Neural progenitor cell (in vitro differentiated cells): ENCODE results near the gene NCKAP5. TPM values are rescaled to one million over a fixed set of nuclear protein-coding genes. Genes with fewer than 3 reads are reported as not detected.

Source experiments
- DNase-seq: peaks from one replicate; pipeline ENCODE4 v3.0.0-alpha.2; 2016; ENCODE audit warnings: low spot score
- H2AFZ ChIP-seq: fragments of 200-600 bp; sonication (generic); replicated peaks from 2 replicates; pipeline ENCODE4 v1.6.1; 2016; ENCODE audit warnings: antibody characterized with exemption
- H3F3A ChIP-seq: fragments of 200-600 bp; sonication (generic); 2 replicates; pipeline ENCODE4 v1.6.1; 2016; ENCODE audit warnings: antibody characterized with exemption, low read depth
- H3K27ac ChIP-seq: fragments of 200-600 bp; sonication (generic); 2 replicates; pipeline ENCODE4 v1.5.1; 2016; ENCODE audit warnings: mild to moderate bottlenecking
- H3K27me3 ChIP-seq: fragments of 200-600 bp; sonication (generic); 2 replicates; pipeline ENCODE4 v1.6.1; 2016; ENCODE audit warnings: mild to moderate bottlenecking, moderate library complexity
- H3K36me3 ChIP-seq: fragments of 200-600 bp; sonication (generic); 2 replicates; pipeline ENCODE4 v1.5.1; 2016
- H3K4me1 ChIP-seq: fragments of 200-600 bp; sonication (generic); 2 replicates; pipeline ENCODE4 v1.6.1; 2016; ENCODE audit warnings: mixed run types
- H3K4me2 ChIP-seq: fragments of 200-600 bp; sonication (generic); 2 replicates; pipeline ENCODE4 v1.6.1; 2016
- H3K4me3 ChIP-seq: fragments of 200-600 bp; sonication (generic); 2 replicates; pipeline ENCODE4 v1.5.1; 2016
- H3K79me2 ChIP-seq: fragments of 200-600 bp; sonication (generic); 2 replicates; pipeline ENCODE4 v1.6.1; 2016; ENCODE audit warnings: low read depth
- H3K9ac ChIP-seq: fragments of 200-600 bp; sonication (generic); 2 replicates; pipeline ENCODE4 v1.6.1; 2016
- H3K9me3 ChIP-seq: fragments of 200-600 bp; sonication (generic); 2 replicates; pipeline ENCODE4 v1.5.1; 2016; ENCODE audit warnings: low read depth
- H4K20me1 ChIP-seq: fragments of 200-600 bp; sonication (generic); 2 replicates; pipeline ENCODE4 v1.6.1; 2016; ENCODE audit warnings: low read depth
- H3K27ac Mint-ChIP-seq: 3 replicates; pipeline ENCODE4 v1.8.0; 2021; ENCODE audit warnings: mixed read lengths
- H3K27me3 Mint-ChIP-seq: 2 replicates; pipeline ENCODE4 v1.8.0; 2022; ENCODE audit warnings: low read depth, mild to moderate bottlenecking, inconsistent platforms, moderate library complexity, mixed read lengths; ENCODE audit not compliant: insufficient read depth
- H3K36me3 Mint-ChIP-seq: 3 replicates; pipeline ENCODE4 v1.8.0; 2021; ENCODE audit warnings: mixed read lengths
- H3K4me1 Mint-ChIP-seq: 3 replicates; pipeline ENCODE4 v1.8.0; 2021; ENCODE audit warnings: mixed read lengths
- H3K4me3 Mint-ChIP-seq: 3 replicates; pipeline ENCODE4 v1.8.0; 2021; ENCODE audit warnings: mild to moderate bottlenecking, moderate library complexity, mixed read lengths
- H3K9me3 Mint-ChIP-seq: 3 replicates; pipeline ENCODE4 v1.8.0; 2020; ENCODE audit warnings: mixed read lengths
- EZH2 ChIP-seq: fragments of 200-600 bp; sonication (generic); IDR thresholded peaks from 2 replicates; pipeline ENCODE4 v1.6.1; 2017; ENCODE audit warnings: antibody characterized with exemption, mild to moderate bottlenecking, moderate library complexity
- EZH2phosphoT487 ChIP-seq: fragments of 200-600 bp; sonication (generic); IDR thresholded peaks from 2 replicates; pipeline ENCODE4 v1.6.1; 2017; ENCODE audit warnings: antibody characterized with exemption
- total RNA-seq: library from RNA; depleted of rRNA; stranded (reverse); fragments of >200 nt; gene quantifications from 2 replicates; pipeline ENCODE4 v1.2.3, GENCODE V29; 2015; ENCODE audit warnings: low replicate concordance
- TF ChIP-seq, protein P1 (sequence below): fragments of 200-600 bp; sonication (generic); IDR thresholded peaks from 2 replicates; pipeline ENCODE4 v1.5.1; 2017; ENCODE audit warnings: antibody characterized with exemption, mild to moderate bottlenecking

NCKAP5 gene
- total RNA-seq, 1 donor from 2014 or later = 0.47 TPM

GRCh38 chr2:132677661-132678060 lies 890.6 kb downstream of the NCKAP5 start:
- no peaks in the 10 kb centered on the region for H3K36me3 Mint-ChIP-seq
- no peak for DNase-seq

GRCh38 chr2:132676999-132677398 lies 891.3 kb downstream of the NCKAP5 start:
- H3F3A ChIP-seq = no peaks in the 10 kb centered on the region
- Mint-ChIP-seq H3K4me3 (no peak overlapping the region), H3K27ac (no peak overlapping the region), H3K27me3 (peaks cover 2% of the 10 kb centered on the region), H3K36me3 (no peaks in the 10 kb centered on the region), H3K4me1 (peaks cover 10% of the 10 kb centered on the region), H3K9me3 (no peaks in the 10 kb centered on the region)
- H3K27me3 ChIP-seq = peaks cover 5% of the 10 kb centered on the region
- H4K20me1 ChIP-seq = no peaks in the 10 kb centered on the region
- H3K9me3 ChIP-seq = no peaks in the 10 kb centered on the region
- H3K4me2 ChIP-seq = no peak overlapping the region
- H3K79me2 ChIP-seq = no peaks in the 10 kb centered on the region
- H3K4me1 ChIP-seq = no peaks in the 10 kb centered on the region
- no peaks in the 10 kb centered on the region for H3K36me3 ChIP-seq
- DNase-seq = no peak
- H2AFZ ChIP-seq = no peak overlapping the region
- no peak overlapping the region for H3K27ac ChIP-seq
- TF ChIP-seq EZH2 = no peak
- TF ChIP-seq, protein P1, sequence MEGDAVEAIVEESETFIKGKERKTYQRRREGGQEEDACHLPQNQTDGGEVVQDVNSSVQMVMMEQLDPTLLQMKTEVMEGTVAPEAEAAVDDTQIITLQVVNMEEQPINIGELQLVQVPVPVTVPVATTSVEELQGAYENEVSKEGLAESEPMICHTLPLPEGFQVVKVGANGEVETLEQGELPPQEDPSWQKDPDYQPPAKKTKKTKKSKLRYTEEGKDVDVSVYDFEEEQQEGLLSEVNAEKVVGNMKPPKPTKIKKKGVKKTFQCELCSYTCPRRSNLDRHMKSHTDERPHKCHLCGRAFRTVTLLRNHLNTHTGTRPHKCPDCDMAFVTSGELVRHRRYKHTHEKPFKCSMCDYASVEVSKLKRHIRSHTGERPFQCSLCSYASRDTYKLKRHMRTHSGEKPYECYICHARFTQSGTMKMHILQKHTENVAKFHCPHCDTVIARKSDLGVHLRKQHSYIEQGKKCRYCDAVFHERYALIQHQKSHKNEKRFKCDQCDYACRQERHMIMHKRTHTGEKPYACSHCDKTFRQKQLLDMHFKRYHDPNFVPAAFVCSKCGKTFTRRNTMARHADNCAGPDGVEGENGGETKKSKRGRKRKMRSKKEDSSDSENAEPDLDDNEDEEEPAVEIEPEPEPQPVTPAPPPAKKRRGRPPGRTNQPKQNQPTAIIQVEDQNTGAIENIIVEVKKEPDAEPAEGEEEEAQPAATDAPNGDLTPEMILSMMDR = no peak
- no peak overlapping the region for H3K9ac ChIP-seq
- no peak overlapping the region for H3K4me3 ChIP-seq

More at GRCh38 chr2:132677661-132678060, 890.6 kb downstream of the NCKAP5 start:
- no peaks in the 10 kb centered on the region for H3K36me3 ChIP-seq
- H4K20me1 ChIP-seq = no peaks in the 10 kb centered on the region
- H3K4me3 ChIP-seq = no peak overlapping the region
- no peak overlapping the region for H2AFZ ChIP-seq
- H3K4me2 ChIP-seq = no peak overlapping the region
- Mint-ChIP-seq H3K4me1 (peaks cover 5% of the 10 kb centered on the region), H3K27ac (no peak overlapping the region), H3K9me3 (no peaks in the 10 kb centered on the region), H3K27me3 (peaks cover 2% of the 10 kb centered on the region), H3K4me3 (no peak overlapping the region)
- H3K27ac ChIP-seq = no peak overlapping the region
- no peak for TF ChIP-seq EZH2
- TF ChIP-seq, protein P1 = no peak
- no peak for TF ChIP-seq EZH2phosphoT487
- H3K4me1 ChIP-seq = no peaks in the 10 kb centered on the region
- H3K79me2 ChIP-seq = no peaks in the 10 kb centered on the region
- H3K27me3 ChIP-seq = no peaks in the 10 kb centered on the region
- no peaks in the 10 kb centered on the region for H3K9me3 ChIP-seq
- no peak overlapping the region for H3K9ac ChIP-seq
- no peaks in the 10 kb centered on the region for H3F3A ChIP-seq

- Mint-ChIP-seq H3K4me1 (peaks cover 36% of the 10 kb centered on the region), H3K36me3 (peaks cover 9% of the 10 kb centered on the region), H3K27ac (peak overlapping the region; percentile 25), H3K9me3 (no peaks in the 10 kb centered on the region), H3K4me3 (peak overlapping the region; percentile 93), H3K27me3 (peaks cover 8% of the 10 kb centered on the region)
- Histone ChIP-seq H3K4me3 (peak overlapping the region; percentile 65), H2AFZ (peak overlapping the region; percentile 92), H3K4me2 (peak overlapping the region; percentile 98), H3K9ac (no peak overlapping the region), H3K36me3 (no peaks in the 10 kb centered on the region), H3K27ac (no peak overlapping the region), H4K20me1 (no peaks in the 10 kb centered on the region), H3K27me3 (peaks cover 62% of the 10 kb centered on the region), H3K4me1 (peaks cover 5% of the 10 kb centered on the region), H3K9me3 (no peaks in the 10 kb centered on the region), H3K79me2 (no peaks in the 10 kb centered on the region), H3F3A (peaks cover 14% of the 10 kb centered on the region)
- peak; percentile 55 for DNase-seq
- no peak for TF ChIP-seq EZH2
- no peak for TF ChIP-seq EZH2phosphoT487
- TF ChIP-seq, protein P1 = no peak
Observed at GRCh38 chr2:132671151-132671835, 897.0 kb downstream of the NCKAP5 start.
